GM21447 (cell line): ENCODE results near the gene CD40.

Experiments
- ATAC-seq: cut with Tn5 transposase; IDR thresholded peaks from one replicate; pipeline ENCODE4 v1.9.1; 2021; ENCODE audit not compliant: unreplicated experiment

The CD40 gene

DNA sequence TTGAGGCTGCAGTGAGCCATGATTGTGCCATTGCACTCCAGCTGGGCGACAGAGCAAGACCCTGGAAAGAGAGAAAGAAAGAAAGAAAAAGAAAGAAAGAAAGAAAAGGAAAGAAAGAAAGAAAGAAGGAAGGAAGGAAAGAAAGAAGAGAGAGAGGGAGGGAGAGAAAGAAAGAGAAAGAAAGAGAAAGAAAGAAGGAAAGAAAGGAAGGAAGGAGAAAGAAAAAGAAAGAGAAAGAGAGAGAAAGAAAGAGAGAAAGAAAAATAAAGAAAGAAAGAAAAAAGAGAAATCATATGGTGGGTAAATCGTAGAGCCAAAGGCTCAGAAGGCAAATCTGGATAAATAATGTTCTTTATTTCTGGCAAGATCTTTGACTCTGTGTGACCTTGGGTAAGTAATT lies 53.4 kb downstream of the CD40 start:
- ATAC-seq: no peak

DNA sequence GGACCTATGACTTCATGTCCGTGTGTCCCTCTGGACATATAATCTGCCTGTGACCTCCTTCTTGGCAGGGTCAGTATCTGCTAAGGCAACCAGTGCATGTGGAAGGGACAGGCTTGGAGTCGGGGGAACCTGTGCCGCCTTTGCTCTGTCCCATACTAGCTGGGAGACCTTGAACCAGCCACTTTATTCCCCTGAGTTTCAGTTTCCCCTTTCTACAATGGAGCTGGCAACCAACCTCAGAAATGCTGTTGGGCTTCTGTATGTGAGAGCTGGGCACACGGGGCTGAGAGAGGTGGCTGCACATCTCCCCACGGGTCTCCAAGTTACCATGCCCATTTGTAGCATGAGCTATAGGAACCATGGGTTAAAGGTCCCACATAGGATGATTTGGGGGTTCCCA lies 53.8 kb downstream of the CD40 start:
- no peak for ATAC-seq

DNA sequence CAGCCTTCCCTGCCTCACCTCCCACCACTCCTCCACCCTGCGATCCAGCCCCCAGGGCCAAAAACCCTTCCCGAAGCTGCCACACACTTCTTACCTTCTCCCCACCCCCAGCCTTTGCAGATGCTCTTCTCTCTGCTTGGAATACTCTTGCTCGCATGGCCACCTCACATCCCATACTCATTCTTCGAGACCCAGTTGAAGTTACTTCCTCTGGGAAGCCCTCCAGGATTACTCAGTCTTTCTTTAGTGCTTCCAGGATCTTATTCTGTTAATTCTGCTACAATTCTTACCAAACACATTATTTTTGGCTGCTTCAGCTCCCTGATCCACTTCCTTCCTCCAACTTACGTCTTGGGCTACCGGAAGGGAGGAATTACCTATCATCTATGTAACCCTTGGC lies 54.3 kb downstream of the CD40 start:
- no peak for ATAC-seq

DNA sequence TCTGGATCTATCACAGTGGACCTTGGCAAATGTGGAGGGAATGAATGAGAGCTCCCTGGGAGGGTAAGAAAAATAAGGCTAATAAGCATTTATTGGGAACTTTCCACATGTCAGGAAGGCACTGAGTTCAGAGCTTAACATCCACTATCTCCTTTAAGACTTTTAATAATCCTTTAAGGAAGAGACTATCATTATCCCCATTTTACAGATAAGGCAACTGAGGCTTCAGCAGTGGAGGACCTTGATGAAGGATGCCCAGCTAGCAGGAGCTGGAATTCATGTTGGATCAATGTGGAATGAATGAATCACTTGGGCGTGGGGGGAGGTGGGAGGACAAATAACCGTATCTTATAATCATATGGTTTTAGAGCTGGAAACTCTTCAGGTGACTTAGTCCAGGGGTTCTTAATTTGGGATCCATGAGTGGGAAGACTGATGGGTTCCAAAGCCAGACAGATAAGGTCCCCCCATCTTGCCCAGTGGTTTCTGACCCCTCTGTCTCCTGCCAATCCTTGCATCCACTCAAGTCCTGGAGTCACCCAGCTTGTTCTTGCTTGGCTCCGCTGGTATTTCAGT lies 54.9 kb downstream of the CD40 start:
- no peak for ATAC-seq

DNA sequence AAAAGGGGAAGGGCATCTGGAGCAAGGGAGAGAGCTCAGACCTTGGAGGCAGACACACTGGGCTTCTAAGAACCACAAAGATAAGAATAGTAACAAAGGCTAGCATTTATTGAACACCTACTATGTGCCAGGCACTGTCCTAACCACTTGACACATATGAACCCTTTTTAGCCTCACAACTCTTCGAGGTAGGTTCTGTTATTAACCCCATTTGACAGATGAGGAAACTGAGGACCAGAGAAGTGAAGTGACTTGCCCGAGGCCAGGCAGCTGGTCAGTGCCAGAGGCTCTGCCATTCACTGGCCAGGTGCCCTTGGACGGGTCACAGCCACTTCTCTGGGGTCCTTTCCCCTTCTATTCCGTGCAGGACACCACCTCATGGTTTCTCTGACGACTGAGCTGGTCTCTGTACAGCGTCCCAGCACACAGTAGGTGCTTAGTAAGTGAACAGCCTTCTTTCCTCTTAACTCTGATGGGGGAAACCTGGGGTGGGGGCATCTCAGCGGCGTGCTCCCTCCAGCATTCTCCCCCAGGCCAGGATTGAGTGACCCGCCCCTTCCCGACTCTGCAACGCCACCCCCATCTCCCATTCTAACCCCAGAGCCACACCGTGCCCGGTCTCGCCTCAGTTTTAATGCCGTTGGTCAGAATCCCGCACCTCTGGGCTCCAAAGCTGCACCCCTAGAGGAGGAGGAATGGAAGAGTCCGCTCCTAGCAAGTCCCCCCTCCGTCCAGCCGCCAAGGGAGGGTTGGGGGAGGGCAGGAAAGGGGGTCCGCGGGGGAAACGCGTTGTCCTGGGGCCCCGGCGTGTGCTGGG lies 55.7 kb downstream of the CD40 start:
- ATAC-seq: no peak

DNA sequence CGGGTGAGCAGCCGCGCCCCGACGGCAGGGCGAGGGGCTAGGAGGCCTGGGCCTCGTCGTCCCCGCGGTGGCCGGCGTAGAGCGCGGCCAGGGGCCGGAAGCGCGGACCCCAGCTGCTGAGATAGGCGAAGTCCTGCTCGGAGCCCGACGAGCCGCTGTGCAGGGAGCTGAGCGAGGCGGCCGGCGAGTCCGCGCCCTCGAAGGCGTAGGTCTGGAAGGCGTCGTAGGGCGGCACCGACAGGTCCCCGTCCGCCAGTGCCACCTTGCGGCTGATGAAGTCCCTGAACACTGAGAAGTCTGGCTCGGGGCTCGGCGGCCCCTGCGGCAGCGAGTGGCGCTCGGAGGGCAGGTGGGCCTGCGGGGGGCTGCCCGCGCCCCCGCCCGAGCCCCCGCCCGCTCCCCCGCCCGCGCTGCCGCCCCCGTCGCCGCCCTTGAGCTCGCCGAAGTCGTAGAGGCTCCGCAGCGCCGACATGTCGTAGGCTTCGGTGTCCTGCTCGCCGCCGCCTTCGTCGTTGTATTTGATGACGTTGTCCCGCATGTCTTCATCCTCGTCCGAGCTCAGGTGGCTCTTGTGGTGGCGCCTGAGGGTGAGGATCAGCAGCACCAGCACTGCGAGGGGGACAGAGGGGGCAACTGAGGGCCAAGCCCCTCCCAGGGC lies 56.5 kb downstream of the CD40 start:
- no peak for ATAC-seq

DNA sequence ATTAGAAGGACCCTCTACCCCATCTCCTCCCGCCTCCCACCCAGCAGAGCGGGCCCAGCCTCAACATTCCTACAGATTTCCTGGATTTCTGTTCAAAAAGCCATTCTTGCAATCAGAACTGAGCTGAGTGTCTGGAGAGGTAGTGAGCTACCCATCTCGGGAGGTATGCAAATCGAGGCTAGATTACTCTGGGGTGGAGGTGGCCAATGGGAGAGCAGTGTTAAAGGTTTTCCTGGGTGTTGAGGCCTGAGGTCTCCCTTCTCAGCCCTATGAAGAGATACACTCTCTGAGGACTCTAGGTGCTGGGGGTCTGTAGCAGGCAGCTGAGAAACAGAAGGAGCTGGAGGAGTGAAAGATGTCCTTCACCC lies 57.0 kb downstream of the CD40 start:
- no peak for ATAC-seq

DNA sequence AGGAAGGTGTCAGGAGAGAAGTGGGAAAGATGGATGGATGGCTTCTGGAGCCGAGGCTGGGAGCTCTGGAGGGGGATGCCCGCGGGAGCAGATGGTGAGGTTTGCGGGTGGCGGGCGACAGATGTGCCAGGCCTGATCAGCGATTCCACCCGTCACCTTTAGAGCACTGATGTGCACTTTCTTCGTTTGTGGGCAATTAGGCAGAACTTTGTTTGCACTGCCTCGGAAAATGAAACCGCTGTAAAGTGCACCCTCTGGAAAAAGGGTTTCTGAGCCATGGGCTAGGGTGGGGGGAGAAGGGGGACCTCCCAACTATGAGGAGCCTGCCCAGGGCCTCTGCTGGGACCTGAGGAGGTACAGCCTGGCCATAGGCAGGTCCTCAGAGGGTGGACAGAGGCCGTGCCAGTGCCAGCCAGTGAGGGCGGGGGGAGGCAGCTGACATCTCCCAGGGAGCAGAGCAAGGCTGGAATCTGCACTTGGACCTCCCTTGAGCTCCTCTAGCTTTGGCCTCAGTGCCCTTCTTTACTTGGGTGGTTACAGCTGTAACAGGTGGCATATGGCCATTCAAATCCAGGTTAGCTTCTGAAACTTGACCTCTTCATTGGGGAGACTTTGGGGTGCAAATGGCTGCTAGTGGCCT lies 58.7 kb downstream of the CD40 start:
- ATAC-seq: no peak

GRCh38 chr20:46177768-46178167 lies 59.7 kb downstream of the CD40 start:
- no peak for ATAC-seq

DNA sequence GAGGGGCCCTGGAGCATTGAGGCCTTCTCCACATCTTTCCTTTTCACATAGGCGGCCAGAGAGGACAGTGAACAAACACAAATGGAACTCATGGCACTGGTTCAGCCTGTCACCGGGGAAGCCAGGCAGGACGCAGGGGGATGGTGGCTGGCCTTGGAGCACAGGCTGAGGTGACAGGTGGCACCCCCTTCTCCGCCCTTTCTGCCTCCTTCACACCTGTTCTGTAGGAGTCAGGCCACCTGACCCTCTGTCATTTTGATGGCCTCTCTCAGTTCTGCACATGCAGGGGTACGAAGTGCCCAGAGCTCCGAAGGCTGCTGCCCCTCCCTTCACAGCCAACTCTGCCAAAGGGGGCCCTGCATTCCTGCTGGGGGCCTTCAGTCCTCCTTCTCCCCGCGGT lies 60.8 kb downstream of the CD40 start:
- no peak for ATAC-seq
